ENCODE measurements around the gene CXCR6.
A peak's percentile ranks its signal among the peaks of the same experiment; 100 is the strongest.

Gene CXCR6

GRCh38 chr3:45948311-45948781 is 5.1 kb downstream of the CXCR6 start:
- CTCF ChIA-PET: interaction anchor here (0.9 to 16.7 kb wide), 4 partner anchors 10 to 130 kb away, joined by 3 to 419 read pairs (median 4); no protein-coding TSS in a partner anchor
- Mint-ChIP-seq H3K36me3 (peaks cover 80% of the 10 kb centered on the region), H3K9me3 (no peaks in the 10 kb centered on the region), H3K27ac (no peak overlapping the region), H3K4me3 (no peak overlapping the region), H3K27me3 (peaks cover 3% of the 10 kb centered on the region), H3K4me1 (peaks cover 67% of the 10 kb centered on the region)
- no peak for DNase-seq

DNA sequence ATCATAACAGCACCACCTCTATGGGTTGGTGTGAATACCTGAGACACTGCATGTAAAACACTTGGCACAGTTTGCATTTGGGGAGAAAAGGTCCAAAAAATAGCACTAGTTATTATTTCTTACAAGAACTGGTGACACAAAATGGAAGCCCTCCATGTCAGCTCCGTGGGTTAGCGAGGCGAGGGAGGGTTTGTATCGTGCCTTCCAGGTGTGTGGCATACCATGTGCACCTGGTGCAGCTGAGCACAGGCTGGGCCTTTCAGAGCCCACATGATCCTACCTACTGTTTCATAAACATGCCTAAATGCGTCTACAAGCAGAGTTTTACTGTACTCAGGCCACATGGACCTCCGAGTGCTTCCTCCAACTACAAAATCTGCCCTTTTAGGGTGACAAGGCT is 5.6 kb downstream of the CXCR6 start:
- DNase-seq: no peak
- Mint-ChIP-seq H3K9me3 (no peaks in the 10 kb centered on the region), H3K27me3 (peaks cover 3% of the 10 kb centered on the region), H3K27ac (no peak overlapping the region), H3K4me1 (peaks cover 61% of the 10 kb centered on the region), H3K4me3 (no peak overlapping the region), H3K36me3 (peaks cover 83% of the 10 kb centered on the region)
- CTCF ChIA-PET: interaction anchor here (0.9 to 16.7 kb wide), 3 partner anchors 10 to 129 kb away, joined by 3 to 419 read pairs (median 3); no protein-coding TSS in a partner anchor

DNA sequence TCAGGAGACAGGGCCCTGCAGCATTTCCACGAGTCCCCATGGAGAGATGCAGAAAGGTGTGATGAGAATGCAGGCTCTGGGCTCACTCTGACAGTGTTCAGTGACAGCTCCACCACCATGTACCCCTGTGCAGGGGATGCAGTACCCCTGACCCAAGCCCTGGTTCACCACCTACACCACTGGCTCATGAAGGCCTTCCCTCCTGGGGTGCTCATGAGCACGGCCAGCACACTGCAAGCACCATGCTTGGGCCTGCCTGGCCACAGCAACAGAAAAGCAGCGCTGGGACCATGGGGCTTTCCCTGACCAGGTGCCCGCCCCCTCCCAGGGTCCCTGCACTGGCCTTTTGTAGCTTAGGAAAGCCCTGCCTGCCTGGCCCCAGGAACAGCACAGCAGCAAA is 6.2 kb downstream of the CXCR6 start:
- H3K36me3 Mint-ChIP-seq: peaks cover 88% of the 10 kb centered on the region
- DNase-seq: no peak
- no peak overlapping the region for H3K27ac Mint-ChIP-seq
- H3K27me3 Mint-ChIP-seq: peaks cover 3% of the 10 kb centered on the region
- H3K4me3 Mint-ChIP-seq: no peak overlapping the region
- peaks cover 59% of the 10 kb centered on the region for H3K4me1 Mint-ChIP-seq
- no peaks in the 10 kb centered on the region for H3K9me3 Mint-ChIP-seq
- CTCF ChIA-PET: interaction anchor here (1.9 to 16.7 kb wide), 2 partner anchors 13 to 129 kb away, joined by 8 to 419 read pairs; no protein-coding TSS in a partner anchor

DNA sequence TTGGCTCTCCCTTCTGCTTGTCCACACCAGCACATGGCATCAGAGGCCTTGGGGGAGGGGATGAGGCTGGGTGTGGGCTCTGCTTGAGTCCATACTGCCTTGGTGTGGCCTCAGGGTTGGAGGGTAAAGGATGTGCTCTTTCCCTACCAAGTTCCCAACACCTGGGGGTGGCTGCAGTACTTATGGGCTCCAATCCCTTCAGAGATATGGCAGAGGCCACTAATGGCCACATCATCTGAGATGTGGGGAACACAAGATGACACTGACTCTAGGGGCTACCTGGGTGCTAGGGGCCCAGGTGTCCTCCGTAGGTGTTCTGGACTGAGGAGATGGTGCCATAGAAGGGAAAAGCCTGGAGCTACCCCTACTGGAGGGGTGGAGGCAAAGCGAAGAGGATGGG is 6.9 kb downstream of the CXCR6 start:
- Mint-ChIP-seq H3K36me3 (peaks cover 89% of the 10 kb centered on the region), H3K9me3 (no peaks in the 10 kb centered on the region), H3K4me1 (peaks cover 52% of the 10 kb centered on the region), H3K27ac (peak overlapping the region; percentile 86), H3K27me3 (peaks cover 2% of the 10 kb centered on the region), H3K4me3 (no peak overlapping the region)
- CTCF ChIA-PET: interaction anchor here (0.6 to 16.7 kb wide), 10 partner anchors 8 to 258 kb away, joined by 3 to 419 read pairs (median 6); partner anchors contain the start of gene CCR1
- DNase-seq: no peak

- Mint-ChIP-seq H3K9me3 (no peaks in the 10 kb centered on the region), H3K27me3 (no peaks in the 10 kb centered on the region), H3K4me3 (no peak overlapping the region), H3K36me3 (peaks cover 87% of the 10 kb centered on the region), H3K4me1 (peaks cover 47% of the 10 kb centered on the region), H3K27ac (peak overlapping the region; percentile 86)
- CTCF ChIA-PET: interaction anchor here (0.6 to 16.7 kb wide), 11 partner anchors 9 to 257 kb away, joined by 3 to 419 read pairs (median 5); partner anchors contain the start of gene CCR1
- peak; percentile 72 for DNase-seq
These were observed 7.7 kb downstream of the CXCR6 start for GRCh38 chr3:45950686-45951600.

GRCh38 chr3:45951946-45952345 is 8.7 kb downstream of the CXCR6 start:
- H3K4me3 Mint-ChIP-seq: no peak overlapping the region
- peaks cover 40% of the 10 kb centered on the region for H3K4me1 Mint-ChIP-seq
- no peak overlapping the region for H3K27ac Mint-ChIP-seq
- H3K36me3 Mint-ChIP-seq: peaks cover 84% of the 10 kb centered on the region
- H3K27me3 Mint-ChIP-seq: no peaks in the 10 kb centered on the region
- CTCF ChIA-PET: interaction anchor here (0.9 to 16.7 kb wide), 6 partner anchors 9 to 126 kb away, joined by 3 to 419 read pairs (median 9); partner anchors contain the start of gene CXCR6
- DNase-seq: no peak
- H3K9me3 Mint-ChIP-seq: no peaks in the 10 kb centered on the region

- peaks cover 39% of the 10 kb centered on the region for H3K4me1 Mint-ChIP-seq
- no peak overlapping the region for H3K27ac Mint-ChIP-seq
- CTCF ChIA-PET: interaction anchor here (0.9 to 3.0 kb wide), 4 partner anchors 9 to 127 kb away, joined by 3 to 24 read pairs (median 5); partner anchors contain the start of gene CXCR6
- H3K36me3 Mint-ChIP-seq: peaks cover 84% of the 10 kb centered on the region
- no peak for DNase-seq
- H3K27me3 Mint-ChIP-seq: no peaks in the 10 kb centered on the region
- no peaks in the 10 kb centered on the region for H3K9me3 Mint-ChIP-seq
- H3K4me3 Mint-ChIP-seq: no peak overlapping the region
These were observed 9.2 kb downstream of the CXCR6 start for GRCh38 chr3:45952456-45952855.

DNA sequence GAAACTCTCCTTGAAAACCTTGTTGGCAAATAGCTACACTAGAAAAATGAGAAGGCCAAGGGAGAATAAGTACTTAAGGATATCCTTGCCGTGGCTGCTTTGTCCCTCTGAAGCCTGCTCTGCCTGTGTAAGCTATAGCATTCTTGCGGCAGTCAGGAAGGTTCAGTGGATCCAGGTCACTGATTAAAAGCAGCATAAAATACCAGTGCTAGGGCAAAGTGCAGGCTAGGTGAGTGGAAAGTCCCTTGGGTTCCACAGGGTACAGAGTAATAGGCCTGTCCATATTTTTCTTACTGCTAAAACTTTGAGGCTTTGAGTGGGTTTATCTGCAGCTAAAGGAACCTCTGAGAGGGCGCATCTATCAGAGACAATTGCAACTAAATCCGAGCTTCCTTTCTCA is 10.3 kb downstream of the CXCR6 start:
- CTCF ChIA-PET: interaction anchor here (1.4 kb wide), 1 partner anchor 126 kb away, joined by 6 read pairs; no protein-coding TSS in a partner anchor
- Mint-ChIP-seq H3K36me3 (peaks cover 84% of the 10 kb centered on the region), H3K4me3 (no peak overlapping the region), H3K9me3 (no peaks in the 10 kb centered on the region), H3K27ac (no peak overlapping the region), H3K4me1 (peaks cover 36% of the 10 kb centered on the region), H3K27me3 (no peaks in the 10 kb centered on the region)
- DNase-seq: no peak

- Mint-ChIP-seq H3K27ac (no peak overlapping the region), H3K27me3 (no peaks in the 10 kb centered on the region), H3K9me3 (no peaks in the 10 kb centered on the region), H3K36me3 (peaks cover 85% of the 10 kb centered on the region), H3K4me1 (peaks cover 29% of the 10 kb centered on the region), H3K4me3 (no peak overlapping the region)
- CTCF ChIA-PET: no interaction called here
- no peak for DNase-seq
These were observed 11.0 kb downstream of the CXCR6 start for GRCh38 chr3:45954306-45954705.

DNA sequence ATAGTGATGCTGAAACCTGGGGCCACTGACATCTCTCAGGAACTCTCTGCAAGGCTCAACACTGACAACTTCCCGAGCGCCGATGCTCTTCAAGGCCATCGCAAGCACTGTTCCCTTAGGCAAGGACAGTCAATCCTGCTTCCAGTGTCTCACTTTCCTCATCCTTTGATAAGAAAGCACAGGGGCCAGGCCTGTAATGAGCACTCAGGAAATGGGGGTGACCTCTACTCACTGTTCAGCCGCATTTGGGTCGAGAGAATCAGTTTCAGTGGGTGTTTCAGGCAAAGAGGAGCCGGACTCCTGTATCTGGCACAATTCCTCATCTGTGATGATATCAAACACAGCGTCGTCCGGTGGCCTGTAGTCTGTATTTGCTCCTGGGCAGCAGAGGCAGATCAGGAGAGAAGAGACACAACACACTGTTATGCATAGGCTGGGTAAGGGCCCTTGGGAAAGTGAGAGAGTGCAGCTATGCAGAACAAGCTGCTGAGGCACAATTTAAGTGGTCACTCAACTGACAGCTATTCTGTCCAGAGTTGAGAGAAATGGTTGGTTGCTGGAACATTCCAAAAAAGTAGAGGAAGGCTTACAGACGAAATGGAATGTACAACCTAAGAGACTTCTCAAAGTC is 11.9 kb downstream of the CXCR6 start:
- Mint-ChIP-seq H3K4me1 (peaks cover 21% of the 10 kb centered on the region), H3K27ac (no peak overlapping the region), H3K36me3 (peaks cover 88% of the 10 kb centered on the region), H3K27me3 (no peaks in the 10 kb centered on the region), H3K9me3 (no peaks in the 10 kb centered on the region), H3K4me3 (no peak overlapping the region)
- CTCF ChIA-PET: no interaction called here
- DNase-seq: no peak

DNA sequence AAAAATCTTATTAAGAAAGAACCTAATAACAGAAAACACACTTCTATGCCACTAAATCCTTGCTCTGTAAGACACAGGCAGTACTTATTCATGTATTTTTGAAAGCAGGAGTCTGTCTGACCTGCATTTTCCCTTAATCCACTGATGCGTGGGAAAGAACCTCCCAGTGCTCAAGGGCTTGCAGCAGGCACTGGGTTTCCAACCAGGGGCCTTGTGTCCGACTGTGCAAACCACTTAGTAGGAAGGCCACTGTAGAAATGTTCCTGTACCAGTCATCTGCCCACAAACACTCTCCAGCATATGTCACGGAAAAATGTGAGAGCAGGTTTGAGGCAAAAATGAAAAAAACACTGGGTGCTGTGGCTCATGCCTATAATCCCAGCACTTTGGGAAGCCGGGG is 12.4 kb downstream of the CXCR6 start:
- H3K4me1 Mint-ChIP-seq: peaks cover 16% of the 10 kb centered on the region
- H3K9me3 Mint-ChIP-seq: no peaks in the 10 kb centered on the region
- H3K27me3 Mint-ChIP-seq: no peaks in the 10 kb centered on the region
- peaks cover 91% of the 10 kb centered on the region for H3K36me3 Mint-ChIP-seq
- no peak overlapping the region for H3K4me3 Mint-ChIP-seq
- CTCF ChIA-PET: no interaction called here
- no peak for DNase-seq
- no peak overlapping the region for H3K27ac Mint-ChIP-seq

- Mint-ChIP-seq H3K4me3 (no peak overlapping the region), H3K4me1 (peaks cover 10% of the 10 kb centered on the region), H3K36me3 (peaks cover 91% of the 10 kb centered on the region), H3K27me3 (no peaks in the 10 kb centered on the region), H3K27ac (no peak overlapping the region), H3K9me3 (peaks cover 2% of the 10 kb centered on the region)
- no peak for DNase-seq
- CTCF ChIA-PET: interaction anchor here (1.1 kb wide), 2 partner anchors 120 to 419 kb away, joined by 4 to 5 read pairs; no protein-coding TSS in a partner anchor
These were observed 14.3 kb downstream of the CXCR6 start for GRCh38 chr3:45957586-45957985.

- no peak for DNase-seq
- peaks cover 2% of the 10 kb centered on the region for H3K9me3 Mint-ChIP-seq
- no peak overlapping the region for H3K4me3 Mint-ChIP-seq
- peaks cover 17% of the 10 kb centered on the region for H3K4me1 Mint-ChIP-seq
- H3K27ac Mint-ChIP-seq: no peak overlapping the region
- no peaks in the 10 kb centered on the region for H3K27me3 Mint-ChIP-seq
- CTCF ChIA-PET: interaction anchor here (1.1 to 1.3 kb wide), 3 partner anchors 9 to 119 kb away, joined by 3 to 5 read pairs (median 4); no protein-coding TSS in a partner anchor
- H3K36me3 Mint-ChIP-seq: peaks cover 92% of the 10 kb centered on the region
These were observed 15.1 kb downstream of the CXCR6 start for GRCh38 chr3:45958321-45958791.

GRCh38 chr3:45959201-45959600 is 15.9 kb downstream of the CXCR6 start:
- Mint-ChIP-seq H3K27ac (no peak overlapping the region), H3K36me3 (peaks cover 92% of the 10 kb centered on the region), H3K27me3 (no peaks in the 10 kb centered on the region), H3K4me1 (peaks cover 26% of the 10 kb centered on the region), H3K9me3 (peaks cover 2% of the 10 kb centered on the region), H3K4me3 (no peak overlapping the region)
- no peak for DNase-seq
- CTCF ChIA-PET: interaction anchor here (1.2 to 1.3 kb wide), 2 partner anchors 8 to 20 kb away, joined by 3 to 4 read pairs; no protein-coding TSS in a partner anchor

Data from activated naive CD4-positive, alpha-beta T cell treated with anti-CD3 and anti-CD28 coated beads, Interleukin-2, amount 10 ng/mL, durations not matched to agents 7 days and 5 days (primary cell).